ENCODE measurements around the gene ATP1A4. TPM values are rescaled to one million over a fixed set of nuclear protein-coding genes. Genes with fewer than 3 reads are reported as not detected.

The ATP1A4 gene
- total RNA-seq, 1 donor from 2014 or later: not detected

- Mint-ChIP-seq H3K9me3 (ENCODE audit: unreplicated experiment) (no peaks in the 10 kb centered on the region), H3K27ac (ENCODE audit: unreplicated experiment) (peak overlapping the region; percentile 84), H3K4me1 (ENCODE audit: low read depth, unreplicated experiment) (peaks cover 69% of the 10 kb centered on the region), H3K36me3 (ENCODE audit: low read depth, unreplicated experiment) (peaks cover 39% of the 10 kb centered on the region), H3K27me3 (ENCODE audit: low read depth, unreplicated experiment) (no peaks in the 10 kb centered on the region), H3K4me3 (ENCODE audit: unreplicated experiment) (peak overlapping the region; percentile 88)
- FAIRE-seq: no peak
- H2AFZ ChIP-seq (ENCODE audit: low read depth, low read length): no peak overlapping the region
- DNase-seq (ENCODE audit: low read depth): no peak
- H3K4me3 ChIP-seq (ENCODE audit: insufficient read depth, low read depth, low read length): no peak overlapping the region
- peaks cover 63% of the 10 kb centered on the region for H4K20me1 ChIP-seq (ENCODE audit: insufficient read depth, low read length)
- H3K27ac ChIP-seq (ENCODE audit: low read depth, low read length): peak overlapping the region; percentile 96
- peaks cover 62% of the 10 kb centered on the region for H3K79me2 ChIP-seq (ENCODE audit: insufficient read depth, low read length)
- H3K4me1 ChIP-seq (ENCODE audit: insufficient read depth, low read length): peaks cover 51% of the 10 kb centered on the region
- no peak for TF ChIP-seq EZH2 (IDR thresholded peaks at IDR 0.05; ENCODE audit: insufficient read depth, low read length)
- no peaks in the 10 kb centered on the region for H3K27me3 ChIP-seq (ENCODE audit: insufficient read depth, low read length)
- H3K4me2 ChIP-seq (ENCODE audit: low read length): peak overlapping the region; percentile 93
- H3K9ac ChIP-seq (ENCODE audit: low read length): peak overlapping the region; percentile 99
- no peaks in the 10 kb centered on the region for H3K9me3 ChIP-seq (ENCODE audit: insufficient read depth, low read depth, low read length)
- peaks cover 29% of the 10 kb centered on the region for H3K36me3 ChIP-seq (ENCODE audit: insufficient read depth, low read length)
Observed at GRCh38 chr1:160207771-160208556, 56.6 kb downstream of the ATP1A4 start.

DNA sequence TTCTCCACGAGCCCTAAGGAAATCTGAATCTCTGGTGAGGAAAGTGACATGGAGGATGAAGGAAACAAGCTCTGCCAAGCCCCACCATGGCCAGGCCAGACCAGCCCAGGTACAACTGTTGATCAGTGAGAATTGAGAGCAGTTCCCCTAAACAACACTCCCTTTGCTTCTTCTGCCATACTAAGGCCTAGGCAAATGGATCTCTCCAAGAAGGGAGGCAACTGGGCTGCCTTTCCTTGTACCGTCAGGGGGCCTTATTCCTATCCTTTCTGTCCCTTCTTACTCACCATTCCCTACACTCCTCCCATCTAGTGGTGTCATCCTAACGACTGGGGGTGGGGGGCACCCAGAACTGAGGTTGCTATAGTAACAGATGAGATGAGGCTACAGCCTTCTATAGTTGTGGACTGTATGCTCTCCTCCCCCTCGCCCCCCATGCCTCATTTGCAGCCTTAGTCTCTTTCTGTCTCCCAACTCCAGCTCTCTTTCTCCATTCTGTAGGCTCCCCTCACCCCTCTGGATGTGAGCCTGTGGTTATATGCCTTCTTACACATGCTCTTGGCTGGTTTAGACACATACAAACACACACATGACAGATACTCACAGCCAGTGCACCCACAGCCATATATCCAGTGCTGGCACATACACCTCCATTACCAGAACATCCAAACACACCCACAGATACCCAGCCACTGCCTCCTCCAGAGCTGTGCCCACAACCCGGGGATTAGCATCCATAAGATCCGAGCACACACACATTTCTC is 57.3 kb downstream of the ATP1A4 start:
- peak overlapping the region; percentile 36 for H3K27ac ChIP-seq (ENCODE audit: low read depth, low read length)
- Mint-ChIP-seq H3K36me3 (ENCODE audit: low read depth, unreplicated experiment) (peaks cover 43% of the 10 kb centered on the region), H3K9me3 (ENCODE audit: unreplicated experiment) (no peaks in the 10 kb centered on the region), H3K27me3 (ENCODE audit: low read depth, unreplicated experiment) (no peaks in the 10 kb centered on the region), H3K27ac (ENCODE audit: unreplicated experiment) (peak overlapping the region; percentile 84), H3K4me3 (ENCODE audit: unreplicated experiment) (peak overlapping the region; percentile 88), H3K4me1 (ENCODE audit: low read depth, unreplicated experiment) (peaks cover 72% of the 10 kb centered on the region)
- peaks cover 36% of the 10 kb centered on the region for H3K36me3 ChIP-seq (ENCODE audit: insufficient read depth, low read length)
- H3K4me1 ChIP-seq (ENCODE audit: insufficient read depth, low read length): peaks cover 51% of the 10 kb centered on the region
- FAIRE-seq: no peak
- no peak overlapping the region for H3K4me3 ChIP-seq (ENCODE audit: insufficient read depth, low read depth, low read length)
- peak overlapping the region; percentile 93 for H3K4me2 ChIP-seq (ENCODE audit: low read length)
- H2AFZ ChIP-seq (ENCODE audit: low read depth, low read length): no peak overlapping the region
- no peaks in the 10 kb centered on the region for H3K27me3 ChIP-seq (ENCODE audit: insufficient read depth, low read length)
- peaks cover 68% of the 10 kb centered on the region for H4K20me1 ChIP-seq (ENCODE audit: insufficient read depth, low read length)
- peak overlapping the region; percentile 99 for H3K9ac ChIP-seq (ENCODE audit: low read length)
- TF ChIP-seq, protein P1, sequence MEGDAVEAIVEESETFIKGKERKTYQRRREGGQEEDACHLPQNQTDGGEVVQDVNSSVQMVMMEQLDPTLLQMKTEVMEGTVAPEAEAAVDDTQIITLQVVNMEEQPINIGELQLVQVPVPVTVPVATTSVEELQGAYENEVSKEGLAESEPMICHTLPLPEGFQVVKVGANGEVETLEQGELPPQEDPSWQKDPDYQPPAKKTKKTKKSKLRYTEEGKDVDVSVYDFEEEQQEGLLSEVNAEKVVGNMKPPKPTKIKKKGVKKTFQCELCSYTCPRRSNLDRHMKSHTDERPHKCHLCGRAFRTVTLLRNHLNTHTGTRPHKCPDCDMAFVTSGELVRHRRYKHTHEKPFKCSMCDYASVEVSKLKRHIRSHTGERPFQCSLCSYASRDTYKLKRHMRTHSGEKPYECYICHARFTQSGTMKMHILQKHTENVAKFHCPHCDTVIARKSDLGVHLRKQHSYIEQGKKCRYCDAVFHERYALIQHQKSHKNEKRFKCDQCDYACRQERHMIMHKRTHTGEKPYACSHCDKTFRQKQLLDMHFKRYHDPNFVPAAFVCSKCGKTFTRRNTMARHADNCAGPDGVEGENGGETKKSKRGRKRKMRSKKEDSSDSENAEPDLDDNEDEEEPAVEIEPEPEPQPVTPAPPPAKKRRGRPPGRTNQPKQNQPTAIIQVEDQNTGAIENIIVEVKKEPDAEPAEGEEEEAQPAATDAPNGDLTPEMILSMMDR (IDR thresholded peaks at IDR 0.05; ENCODE audit: insufficient read depth, low read depth, low read length): no peak
- TF ChIP-seq EZH2 (IDR thresholded peaks at IDR 0.05; ENCODE audit: insufficient read depth, low read length): no peak
- peaks cover 62% of the 10 kb centered on the region for H3K79me2 ChIP-seq (ENCODE audit: insufficient read depth, low read length)
- no peak for DNase-seq (ENCODE audit: low read depth)
- H3K9me3 ChIP-seq (ENCODE audit: insufficient read depth, low read depth, low read length): no peaks in the 10 kb centered on the region

DNA sequence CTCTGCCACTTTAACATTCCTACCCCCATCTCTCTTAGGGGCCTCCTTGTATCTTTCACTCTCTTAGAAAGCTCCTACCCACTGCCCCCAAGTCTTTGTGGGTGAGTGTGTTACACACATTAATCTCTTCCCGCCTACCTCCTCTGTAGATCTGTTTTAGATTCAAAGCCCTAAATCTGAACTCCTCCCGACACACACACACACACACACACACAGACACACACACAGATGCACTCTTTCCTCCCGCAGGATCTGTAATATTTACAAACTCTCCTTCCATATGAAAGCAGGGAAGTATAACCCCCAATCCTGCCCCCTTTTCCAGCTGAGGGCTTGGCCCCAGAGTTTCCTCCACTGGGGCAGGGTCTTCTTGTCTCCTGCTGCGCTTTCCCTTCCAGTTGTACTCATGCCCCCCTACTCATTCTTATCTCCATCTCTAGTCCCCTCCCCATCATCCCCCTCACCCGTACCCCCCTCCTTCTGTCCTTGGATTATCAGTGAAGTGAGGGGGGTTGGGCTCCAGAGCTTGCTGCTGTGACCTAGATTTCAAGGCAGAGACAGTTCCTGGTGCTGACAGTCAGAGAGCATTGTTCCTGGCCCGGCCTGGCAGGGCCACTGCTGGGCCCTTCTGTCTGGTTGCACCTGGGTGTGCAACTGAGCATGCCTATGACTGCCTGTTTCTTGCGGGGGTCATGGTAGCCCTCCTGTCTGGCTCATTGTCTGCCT is 58.1 kb downstream of the ATP1A4 start:
- Histone ChIP-seq H3K27ac (ENCODE audit: low read depth, low read length) (peak overlapping the region; percentile 36), H3K9me3 (ENCODE audit: insufficient read depth, low read depth, low read length) (no peaks in the 10 kb centered on the region), H3K4me2 (ENCODE audit: low read length) (peak overlapping the region; percentile 93), H4K20me1 (ENCODE audit: insufficient read depth, low read length) (peaks cover 68% of the 10 kb centered on the region), H3K4me1 (ENCODE audit: insufficient read depth, low read length) (peaks cover 51% of the 10 kb centered on the region), H3K79me2 (ENCODE audit: insufficient read depth, low read length) (peaks cover 62% of the 10 kb centered on the region), H3K27me3 (ENCODE audit: insufficient read depth, low read length) (no peaks in the 10 kb centered on the region), H3K36me3 (ENCODE audit: insufficient read depth, low read length) (peaks cover 42% of the 10 kb centered on the region), H3K9ac (ENCODE audit: low read length) (peak overlapping the region; percentile 99), H2AFZ (ENCODE audit: low read depth, low read length) (no peak overlapping the region), H3K4me3 (ENCODE audit: insufficient read depth, low read depth, low read length) (peak overlapping the region; percentile 1)
- Mint-ChIP-seq H3K27me3 (ENCODE audit: low read depth, unreplicated experiment) (no peaks in the 10 kb centered on the region), H3K4me3 (ENCODE audit: unreplicated experiment) (peak overlapping the region; percentile 88), H3K27ac (ENCODE audit: unreplicated experiment) (peak overlapping the region; percentile 84), H3K36me3 (ENCODE audit: low read depth, unreplicated experiment) (peaks cover 45% of the 10 kb centered on the region), H3K9me3 (ENCODE audit: unreplicated experiment) (no peaks in the 10 kb centered on the region), H3K4me1 (ENCODE audit: low read depth, unreplicated experiment) (peaks cover 71% of the 10 kb centered on the region)
- DNase-seq (ENCODE audit: low read depth) (no peak), FAIRE-seq (no peak)
- TF ChIP-seq, protein P1 (IDR thresholded peaks at IDR 0.05; ENCODE audit: insufficient read depth, low read depth, low read length): no peak
